ENCODE results near the gene IL18RAP. TPM values are rescaled to one million over a fixed set of nuclear protein-coding genes. Genes with fewer than 3 reads are reported as not detected.

Gene IL18RAP
- total and polyA plus RNA-seq, 2 donors (not counting 3 experiments of a cell fraction or from before 2014, with no cell fraction given): 0.03 TPM; not detected in 1

GRCh38 chr2:102432386-102432785, 9.4 kb downstream of the IL18RAP start:
- no peak overlapping the region for H3K4me2 ChIP-seq (ENCODE audit: insufficient read depth, low read length)
- CTCF ChIA-PET: no interaction called here

More at GRCh38 chr2:102432386-102432785, 9.4 kb downstream of the IL18RAP start:
- Histone ChIP-seq H4K20me1 (replicated peaks; ENCODE audit: control insufficient read depth, extremely low read depth, insufficient read depth, low read length) (no peaks in the 10 kb centered on the region), H3K9me1 (replicated peaks; ENCODE audit: control insufficient read depth, extremely low read depth, insufficient read depth, low read length) (no peaks in the 10 kb centered on the region), H2AFZ (ENCODE audit: low read depth, low read length) (no peak overlapping the region), H3K9ac (replicated peaks; ENCODE audit: extremely low read depth, insufficient read depth, low read length) (no peak overlapping the region), H3K27ac (ENCODE audit: insufficient read depth, low read depth, low read length) (no peak overlapping the region), H3K27me3 (ENCODE audit: control insufficient read depth in 2 of 2, insufficient read depth in 2 of 2, low read length in 2 of 2) (peaks cover 0 to 2% of the 10 kb centered on the region in 2 experiments), H3K9me3 (replicated peaks; ENCODE audit: control insufficient read depth, insufficient read depth, low read length) (no peaks in the 10 kb centered on the region), H3K4me1 (ENCODE audit: control insufficient read depth, extremely low read depth, insufficient read depth, low read length) (peaks cover 7% of the 10 kb centered on the region), H3K36me3 (ENCODE audit: control insufficient read depth in 2 of 2, extremely low read depth in 1 of 2, insufficient read depth in 2 of 2, low read length in 2 of 2) (no peaks in the 10 kb centered on the region), H3K4me3 (replicated peaks in 1 of 3; ENCODE audit: insufficient read depth in 1 of 3, low read depth in 1 of 3, low read length in 3 of 3) (no peak overlapping the region), H3K79me2 (ENCODE audit: control insufficient read depth, insufficient read depth, low read length) (no peaks in the 10 kb centered on the region)
- dilution Hi-C loops (cut with MboI; ENCODE audit: extremely low pct_ligation_motif_present, low sequenced_read_pairs) (no loop called here), intact Hi-C loops (cut with micrococcal nuclease) (no loop called here)
- DNase-seq (ENCODE audit: low read depth, low spot score) (no peak), FAIRE-seq (no peak)
- TF ChIP-seq, protein P1, sequence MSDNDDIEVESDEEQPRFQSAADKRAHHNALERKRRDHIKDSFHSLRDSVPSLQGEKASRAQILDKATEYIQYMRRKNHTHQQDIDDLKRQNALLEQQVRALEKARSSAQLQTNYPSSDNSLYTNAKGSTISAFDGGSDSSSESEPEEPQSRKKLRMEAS (IDR thresholded peaks at IDR 0.05; ENCODE audit: insufficient read depth, insufficient read length): no peak
- no peak for TF ChIP-seq MYC (IDR thresholded peaks at IDR 0.05; ENCODE audit: low read depth, low read length)
- no peak for TF ChIP-seq JUN (IDR thresholded peaks at IDR 0.05; ENCODE audit: borderline replicate concordance, insufficient read depth, insufficient read length, low read depth)
- TF ChIP-seq POLR2A (IDR thresholded peaks at IDR 0.05; ENCODE audit: low read depth, low read length): no peak
- TF ChIP-seq FOS (IDR thresholded peaks at IDR 0.05; ENCODE audit: borderline replicate concordance, insufficient read depth, low read length): no peak
- TF ChIP-seq GATA2 (IDR thresholded peaks at IDR 0.05; ENCODE audit: insufficient read depth, insufficient read length, low read depth, low read length): no peak
- TF ChIP-seq EZH2 (IDR thresholded peaks at IDR 0.05; ENCODE audit: borderline replicate concordance, low read depth, low read length, severe bottlenecking): no peak
- no peak for TF ChIP-seq CTCF (IDR thresholded peaks at IDR 0.05; ENCODE audit: extremely low read depth in 1 of 2, insufficient read depth in 1 of 2, low read depth in 1 of 2, low read length in 2 of 2)
- no peak for TF ChIP-seq POLR2AphosphoS5 (IDR thresholded peaks at IDR 0.05; ENCODE audit: insufficient read depth, low read depth, low read length)
- POLR2A ChIA-PET: no interaction called here
- BruUV-seq (replicated peaks): no TSS peak

All from endothelial cell of umbilical vein (primary cell).